WTC11 (cell line): Measurements from ENCODE around the gene ELAC2. TPM values are rescaled to one million over a fixed set of nuclear protein-coding genes. Genes with fewer than 3 reads are reported as not detected.

Experiments used
- ATAC-seq: fragments of 200-7000 bp; cut with Tn5 transposase; 2 replicates; pipeline ENCODE4 v1.10.0; 2021; ENCODE audit warnings: mild to moderate bottlenecking, moderate library complexity
- CTCF ChIA-PET: fragments of 300-600 bp; sonication (Branson Sonifier 250); formaldehyde crosslinking; loops from one replicate; lab custom pipeline; 2021; ENCODE audit warnings: antibody characterized with exemption; lab: Charles Lee
- POLR2A ChIA-PET: fragments of 350-600 bp; sonication (Branson Sonifier 250); formaldehyde crosslinking; loops from one replicate; lab custom pipeline; 2021; ENCODE audit warnings: antibody characterized with exemption; lab: Charles Lee
- DNase-seq: peaks from one replicate; pipeline ENCODE4 v3.0.0; 2021; ENCODE audit warnings: low spot score
- H3K27ac Mint-ChIP-seq: 2 replicates; pipeline ENCODE4 v1.8.0; 2021; ENCODE audit warnings: mixed read lengths
- H3K27me3 Mint-ChIP-seq: 2 replicates; pipeline ENCODE4 v1.8.0; 2021; ENCODE audit warnings: low read depth, mild to moderate bottlenecking, moderate library complexity, mixed read lengths
- H3K36me3 Mint-ChIP-seq: 2 replicates; pipeline ENCODE4 v1.8.0; 2021; ENCODE audit warnings: mixed read lengths
- H3K4me1 Mint-ChIP-seq: 2 replicates; pipeline ENCODE4 v1.8.0; 2022; ENCODE audit warnings: mixed read lengths
- H3K4me3 Mint-ChIP-seq: 2 replicates; pipeline ENCODE4 v1.8.0; 2021; ENCODE audit warnings: mild to moderate bottlenecking, moderate library complexity, mixed read lengths
- H3K9me3 Mint-ChIP-seq: 2 replicates; pipeline ENCODE4 v1.8.0; 2021; ENCODE audit warnings: mixed read lengths
- EMX1 ChIP-seq: fragments of 250-450 bp; sonication (Bioruptor Pico); IDR thresholded peaks from 2 replicates; pipeline ENCODE4 v1.8.0; 2021; ENCODE audit warnings: mild to moderate bottlenecking
- FOXP1 ChIP-seq: sonication (generic); formaldehyde crosslinking; IDR thresholded peaks from 2 replicates; pipeline ENCODE4 v1.8.0; 2022; ENCODE audit warnings: missing genetic modification reagents, mild to moderate bottlenecking, moderate library complexity, borderline replicate concordance
- GTF2I ChIP-seq: fragments of 250-450 bp; sonication (Bioruptor Pico); conservative IDR thresholded peaks from 2 replicates; pipeline ENCODE4 v1.4.0; 2021; ENCODE audit warnings: mild to moderate bottlenecking
- IRF2 ChIP-seq: sonication (generic); formaldehyde crosslinking; IDR thresholded peaks from 2 replicates; pipeline ENCODE4 v1.8.0; 2022; ENCODE audit warnings: low read depth, missing genetic modification reagents, borderline replicate concordance
- OVOL2 ChIP-seq: fragments of 250-450 bp; sonication (Bioruptor Pico); IDR thresholded peaks from 2 replicates; pipeline ENCODE4 v1.9.0; 2021; ENCODE audit warnings: mild to moderate bottlenecking, borderline replicate concordance
- SMAD3 ChIP-seq: sonication (generic); formaldehyde crosslinking; IDR thresholded peaks from 2 replicates; pipeline ENCODE4 v1.8.0; 2022; ENCODE audit warnings: missing genetic modification reagents, mild to moderate bottlenecking, borderline replicate concordance
- SMAD4 ChIP-seq: sonication (generic); formaldehyde crosslinking; IDR thresholded peaks from 2 replicates; pipeline ENCODE4 v1.8.0; 2022; ENCODE audit warnings: mild to moderate bottlenecking, missing genetic modification reagents
- SOX15 ChIP-seq: fragments of 250-450 bp; sonication (Bioruptor Pico); IDR thresholded peaks from 2 replicates; pipeline ENCODE4 v1.9.0; 2021; ENCODE audit warnings: mild to moderate bottlenecking
- ZNF138 ChIP-seq: sonication (generic); formaldehyde crosslinking; conservative IDR thresholded peaks from 2 replicates; pipeline ENCODE4 v1.8.1; 2022; ENCODE audit warnings: mild to moderate bottlenecking, moderate library complexity, missing genetic modification reagents
- ZNF219 ChIP-seq: sonication (generic); formaldehyde crosslinking; IDR thresholded peaks from 2 replicates; pipeline ENCODE4 v1.8.0; 2023; ENCODE audit warnings: missing genetic modification reagents, mild to moderate bottlenecking, borderline replicate concordance
- ZNF416 ChIP-seq: fragments of 250-450 bp; sonication (Bioruptor Pico); IDR thresholded peaks from 2 replicates; pipeline ENCODE4 v1.9.0; 2021; ENCODE audit warnings: mild to moderate bottlenecking, inconsistent platforms
- ZNF423 ChIP-seq: fragments of 250-450 bp; sonication (Bioruptor Pico); IDR thresholded peaks from 2 replicates; pipeline ENCODE4 v2.1.2; 2022; ENCODE audit warnings: mild to moderate bottlenecking, moderate library complexity
- total RNA-seq: library from RNA; stranded (reverse); gene quantifications from 3 replicates; pipeline ENCODE4 v1.2.3, GENCODE V29; 2021
- TF ChIP-seq, protein P1 (sequence below): sonication (generic); formaldehyde crosslinking; IDR thresholded peaks from 2 replicates; pipeline ENCODE4 v1.8.0; 2022; ENCODE audit warnings: missing genetic modification reagents
- TF ChIP-seq, protein P2 (sequence below): sonication (generic); formaldehyde crosslinking; IDR thresholded peaks from 2 replicates; pipeline ENCODE4 v1.8.0; 2022; ENCODE audit warnings: mild to moderate bottlenecking, missing genetic modification reagents
- TF ChIP-seq, protein P3 (sequence below): fragments of 250-450 bp; sonication (Bioruptor Pico); conservative IDR thresholded peaks from 2 replicates; pipeline ENCODE4 v1.9.0; 2021; ENCODE audit warnings: mild to moderate bottlenecking
- TF ChIP-seq, protein P4 (sequence below): fragments of 250-450 bp; sonication (Bioruptor Pico); IDR thresholded peaks from 2 replicates; pipeline ENCODE4 v2.1.2; 2022; ENCODE audit warnings: mild to moderate bottlenecking, moderate library complexity
- TF ChIP-seq, protein P5 (sequence below): sonication (generic); formaldehyde crosslinking; IDR thresholded peaks from 2 replicates; pipeline ENCODE4 v1.8.1; 2023; ENCODE audit warnings: mild to moderate bottlenecking, missing genetic modification reagents, moderate library complexity
- TF ChIP-seq, protein P6 (sequence below): sonication (generic); formaldehyde crosslinking; IDR thresholded peaks from 2 replicates; pipeline ENCODE4 v1.8.0; 2022; ENCODE audit warnings: mild to moderate bottlenecking, missing genetic modification reagents
- TF ChIP-seq, protein P7 (sequence below): sonication (generic); formaldehyde crosslinking; IDR thresholded peaks from 2 replicates; pipeline ENCODE4 v1.8.1; 2022; ENCODE audit warnings: mild to moderate bottlenecking, moderate library complexity, missing genetic modification reagents
- TF ChIP-seq, protein P8 (sequence below): fragments of 250-450 bp; sonication (Bioruptor Pico); IDR thresholded peaks from 2 replicates; pipeline ENCODE4 v1.9.0; 2021; ENCODE audit warnings: mild to moderate bottlenecking

ELAC2 gene
- total RNA-seq, 1 experiment from 2014 or later = 86.9 TPM

DNA sequence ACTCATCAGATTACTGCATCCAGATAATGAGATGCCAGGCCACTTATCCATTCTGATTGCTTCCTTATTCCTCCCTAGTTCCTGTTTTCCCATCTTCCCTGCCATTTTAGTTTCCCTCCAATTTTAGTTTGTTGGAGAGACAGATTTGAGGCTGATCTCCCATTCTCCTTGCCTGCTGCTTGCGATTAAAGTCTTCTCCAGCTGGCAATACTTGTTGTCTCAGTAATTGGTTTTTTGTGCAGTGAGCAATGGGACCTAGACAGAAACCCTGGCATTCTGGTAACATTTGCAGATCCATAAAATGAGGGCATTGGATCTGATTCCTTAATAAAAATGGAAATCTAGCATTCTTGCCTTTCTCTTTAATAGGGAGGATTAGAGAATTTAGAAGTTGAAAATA, 17.6 kb upstream of the ELAC2 start:
- Mint-ChIP-seq H3K36me3 (peaks cover 15% of the 10 kb centered on the region), H3K9me3 (peaks cover 37% of the 10 kb centered on the region)
- POLR2A ChIA-PET = no interaction called here

More for the DNA sequence above, 17.6 kb upstream of the ELAC2 start:
- ATAC-seq = no peak
- TF ChIP-seq OVOL2 (CRISPR knock-in tag) = no peak
- TF ChIP-seq, protein P1, sequence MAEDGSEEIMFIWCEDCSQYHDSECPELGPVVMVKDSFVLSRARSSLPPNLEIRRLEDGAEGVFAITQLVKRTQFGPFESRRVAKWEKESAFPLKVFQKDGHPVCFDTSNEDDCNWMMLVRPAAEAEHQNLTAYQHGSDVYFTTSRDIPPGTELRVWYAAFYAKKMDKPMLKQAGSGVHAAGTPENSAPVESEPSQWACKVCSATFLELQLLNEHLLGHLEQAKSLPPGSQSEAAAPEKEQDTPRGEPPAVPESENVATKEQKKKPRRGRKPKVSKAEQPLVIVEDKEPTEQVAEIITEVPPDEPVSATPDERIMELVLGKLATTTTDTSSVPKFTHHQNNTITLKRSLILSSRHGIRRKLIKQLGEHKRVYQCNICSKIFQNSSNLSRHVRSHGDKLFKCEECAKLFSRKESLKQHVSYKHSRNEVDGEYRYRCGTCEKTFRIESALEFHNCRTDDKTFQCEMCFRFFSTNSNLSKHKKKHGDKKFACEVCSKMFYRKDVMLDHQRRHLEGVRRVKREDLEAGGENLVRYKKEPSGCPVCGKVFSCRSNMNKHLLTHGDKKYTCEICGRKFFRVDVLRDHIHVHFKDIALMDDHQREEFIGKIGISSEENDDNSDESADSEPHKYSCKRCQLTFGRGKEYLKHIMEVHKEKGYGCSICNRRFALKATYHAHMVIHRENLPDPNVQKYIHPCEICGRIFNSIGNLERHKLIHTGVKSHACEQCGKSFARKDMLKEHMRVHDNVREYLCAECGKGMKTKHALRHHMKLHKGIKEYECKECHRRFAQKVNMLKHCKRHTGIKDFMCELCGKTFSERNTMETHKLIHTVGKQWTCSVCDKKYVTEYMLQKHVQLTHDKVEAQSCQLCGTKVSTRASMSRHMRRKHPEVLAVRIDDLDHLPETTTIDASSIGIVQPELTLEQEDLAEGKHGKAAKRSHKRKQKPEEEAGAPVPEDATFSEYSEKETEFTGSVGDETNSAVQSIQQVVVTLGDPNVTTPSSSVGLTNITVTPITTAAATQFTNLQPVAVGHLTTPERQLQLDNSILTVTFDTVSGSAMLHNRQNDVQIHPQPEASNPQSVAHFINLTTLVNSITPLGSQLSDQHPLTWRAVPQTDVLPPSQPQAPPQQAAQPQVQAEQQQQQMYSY (CRISPR knock-in tag) = no peak
- no peak for TF ChIP-seq SMAD3 (CRISPR knock-in tag)
- TF ChIP-seq, protein P2, sequence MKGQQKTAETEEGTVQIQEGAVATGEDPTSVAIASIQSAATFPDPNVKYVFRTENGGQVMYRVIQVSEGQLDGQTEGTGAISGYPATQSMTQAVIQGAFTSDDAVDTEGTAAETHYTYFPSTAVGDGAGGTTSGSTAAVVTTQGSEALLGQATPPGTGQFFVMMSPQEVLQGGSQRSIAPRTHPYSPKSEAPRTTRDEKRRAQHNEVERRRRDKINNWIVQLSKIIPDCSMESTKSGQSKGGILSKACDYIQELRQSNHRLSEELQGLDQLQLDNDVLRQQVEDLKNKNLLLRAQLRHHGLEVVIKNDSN (CRISPR knock-in tag) = no peak
- TF ChIP-seq, protein P3, sequence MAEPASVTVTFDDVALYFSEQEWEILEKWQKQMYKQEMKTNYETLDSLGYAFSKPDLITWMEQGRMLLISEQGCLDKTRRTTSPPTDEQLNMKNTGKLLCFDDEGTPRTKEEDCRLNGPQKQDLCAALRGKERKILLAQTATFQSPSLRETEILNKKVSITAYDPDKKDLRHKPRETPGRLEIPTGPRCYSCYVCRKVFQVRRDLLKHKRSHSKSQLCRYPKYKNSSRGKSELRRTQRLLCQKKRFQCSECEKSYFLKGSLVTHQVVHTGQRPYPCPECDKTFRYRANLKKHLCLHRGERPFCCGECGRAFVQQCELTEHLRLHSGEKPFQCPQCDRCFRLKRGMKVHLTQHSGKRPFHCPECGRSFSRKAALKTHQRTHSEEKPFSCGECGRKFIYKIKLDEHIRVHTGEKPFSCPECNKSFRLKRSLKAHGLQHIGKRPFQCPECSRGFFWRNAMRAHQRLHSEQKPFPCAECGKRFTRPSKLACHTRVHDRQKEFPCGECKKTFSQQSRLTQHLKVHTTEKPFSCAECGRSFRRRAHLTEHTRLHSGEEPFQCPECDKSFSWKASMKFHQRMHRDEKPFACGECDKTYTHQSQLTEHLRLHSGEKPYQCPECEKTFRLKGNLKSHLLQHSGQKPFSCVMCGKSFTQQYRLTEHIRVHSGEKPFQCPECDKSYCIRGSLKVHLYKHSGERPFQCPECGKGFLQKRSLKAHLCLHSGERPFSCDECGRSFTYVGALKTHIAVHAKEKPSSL = no peak
- no peak for TF ChIP-seq SOX15 (CRISPR knock-in tag)
- TF ChIP-seq, protein P4, sequence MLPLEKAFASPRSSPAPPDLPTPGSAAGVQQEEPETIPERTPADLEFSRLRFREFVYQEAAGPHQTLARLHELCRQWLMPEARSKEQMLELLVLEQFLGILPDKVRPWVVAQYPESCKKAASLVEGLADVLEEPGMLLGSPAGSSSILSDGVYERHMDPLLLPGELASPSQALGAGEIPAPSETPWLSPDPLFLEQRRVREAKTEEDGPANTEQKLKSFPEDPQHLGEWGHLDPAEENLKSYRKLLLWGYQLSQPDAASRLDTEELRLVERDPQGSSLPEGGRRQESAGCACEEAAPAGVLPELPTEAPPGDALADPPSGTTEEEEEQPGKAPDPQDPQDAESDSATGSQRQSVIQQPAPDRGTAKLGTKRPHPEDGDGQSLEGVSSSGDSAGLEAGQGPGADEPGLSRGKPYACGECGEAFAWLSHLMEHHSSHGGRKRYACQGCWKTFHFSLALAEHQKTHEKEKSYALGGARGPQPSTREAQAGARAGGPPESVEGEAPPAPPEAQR (CRISPR knock-in tag) = no peak
- TF ChIP-seq, protein P5, sequence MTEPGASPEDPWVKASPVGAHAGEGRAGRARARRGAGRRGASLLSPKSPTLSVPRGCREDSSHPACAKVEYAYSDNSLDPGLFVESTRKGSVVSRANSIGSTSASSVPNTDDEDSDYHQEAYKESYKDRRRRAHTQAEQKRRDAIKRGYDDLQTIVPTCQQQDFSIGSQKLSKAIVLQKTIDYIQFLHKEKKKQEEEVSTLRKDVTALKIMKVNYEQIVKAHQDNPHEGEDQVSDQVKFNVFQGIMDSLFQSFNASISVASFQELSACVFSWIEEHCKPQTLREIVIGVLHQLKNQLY (CRISPR knock-in tag) = no peak
- TF ChIP-seq, protein P6, sequence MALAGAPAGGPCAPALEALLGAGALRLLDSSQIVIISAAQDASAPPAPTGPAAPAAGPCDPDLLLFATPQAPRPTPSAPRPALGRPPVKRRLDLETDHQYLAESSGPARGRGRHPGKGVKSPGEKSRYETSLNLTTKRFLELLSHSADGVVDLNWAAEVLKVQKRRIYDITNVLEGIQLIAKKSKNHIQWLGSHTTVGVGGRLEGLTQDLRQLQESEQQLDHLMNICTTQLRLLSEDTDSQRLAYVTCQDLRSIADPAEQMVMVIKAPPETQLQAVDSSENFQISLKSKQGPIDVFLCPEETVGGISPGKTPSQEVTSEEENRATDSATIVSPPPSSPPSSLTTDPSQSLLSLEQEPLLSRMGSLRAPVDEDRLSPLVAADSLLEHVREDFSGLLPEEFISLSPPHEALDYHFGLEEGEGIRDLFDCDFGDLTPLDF (CRISPR knock-in tag) = no peak
- no peak for TF ChIP-seq SMAD4 (CRISPR knock-in tag)
- TF ChIP-seq ZNF219 (CRISPR knock-in tag) = no peak
- no peak for TF ChIP-seq IRF2 (CRISPR knock-in tag)
- no peak for TF ChIP-seq ZNF423 (CRISPR knock-in tag)
- TF ChIP-seq, protein P7, sequence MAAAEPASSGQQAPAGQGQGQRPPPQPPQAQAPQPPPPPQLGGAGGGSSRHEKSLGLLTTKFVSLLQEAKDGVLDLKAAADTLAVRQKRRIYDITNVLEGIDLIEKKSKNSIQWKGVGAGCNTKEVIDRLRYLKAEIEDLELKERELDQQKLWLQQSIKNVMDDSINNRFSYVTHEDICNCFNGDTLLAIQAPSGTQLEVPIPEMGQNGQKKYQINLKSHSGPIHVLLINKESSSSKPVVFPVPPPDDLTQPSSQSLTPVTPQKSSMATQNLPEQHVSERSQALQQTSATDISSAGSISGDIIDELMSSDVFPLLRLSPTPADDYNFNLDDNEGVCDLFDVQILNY = no peak
- TF ChIP-seq FOXP1 (CRISPR knock-in tag) = no peak
- no peak for TF ChIP-seq ZNF138 (CRISPR knock-in tag)
- no peak for TF ChIP-seq ZNF416 (CRISPR knock-in tag)
- TF ChIP-seq GTF2I (CRISPR knock-in tag) = no peak
- no peak for TF ChIP-seq EMX1 (CRISPR knock-in tag)
- TF ChIP-seq, protein P8, sequence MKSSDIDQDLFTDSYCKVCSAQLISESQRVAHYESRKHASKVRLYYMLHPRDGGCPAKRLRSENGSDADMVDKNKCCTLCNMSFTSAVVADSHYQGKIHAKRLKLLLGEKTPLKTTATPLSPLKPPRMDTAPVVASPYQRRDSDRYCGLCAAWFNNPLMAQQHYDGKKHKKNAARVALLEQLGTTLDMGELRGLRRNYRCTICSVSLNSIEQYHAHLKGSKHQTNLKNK (CRISPR knock-in tag) = no peak
- TF ChIP-seq, all 79 proteins: peak for 0
- Mint-ChIP-seq H3K4me1 (peaks cover 5% of the 10 kb centered on the region), H3K4me3 (no peak overlapping the region), H3K27ac (no peak overlapping the region), H3K27me3 (peaks cover 5% of the 10 kb centered on the region)
- no peak for DNase-seq
- CTCF ChIA-PET = no interaction called here
